Raji (cell line): ENCODE results near the gene CSNK1G2.

Source experiments
- POLR2A ChIP-seq: IDR thresholded peaks from 2 replicates; pipeline ENCODE4 v1.6.1; 2011; ENCODE audit warnings: low read depth, low read length, control low read depth; ENCODE audit not compliant: insufficient read depth

Gene CSNK1G2

GRCh38 chr19:1981253-1981652 lies 40.3 kb downstream of the CSNK1G2 start:
- no peak for TF ChIP-seq POLR2A

GRCh38 chr19:1984357-1984756 lies 43.4 kb downstream of the CSNK1G2 start:
- no peak for TF ChIP-seq POLR2A

- no peak for TF ChIP-seq POLR2A
Measured at GRCh38 chr19:1985588-1986356, 44.8 kb downstream of the CSNK1G2 start.

GRCh38 chr19:1986357-1987162 lies 45.6 kb downstream of the CSNK1G2 start:
- no peak for TF ChIP-seq POLR2A

GRCh38 chr19:1987197-1988187 lies 46.5 kb downstream of the CSNK1G2 start:
- TF ChIP-seq POLR2A = no peak

DNA sequence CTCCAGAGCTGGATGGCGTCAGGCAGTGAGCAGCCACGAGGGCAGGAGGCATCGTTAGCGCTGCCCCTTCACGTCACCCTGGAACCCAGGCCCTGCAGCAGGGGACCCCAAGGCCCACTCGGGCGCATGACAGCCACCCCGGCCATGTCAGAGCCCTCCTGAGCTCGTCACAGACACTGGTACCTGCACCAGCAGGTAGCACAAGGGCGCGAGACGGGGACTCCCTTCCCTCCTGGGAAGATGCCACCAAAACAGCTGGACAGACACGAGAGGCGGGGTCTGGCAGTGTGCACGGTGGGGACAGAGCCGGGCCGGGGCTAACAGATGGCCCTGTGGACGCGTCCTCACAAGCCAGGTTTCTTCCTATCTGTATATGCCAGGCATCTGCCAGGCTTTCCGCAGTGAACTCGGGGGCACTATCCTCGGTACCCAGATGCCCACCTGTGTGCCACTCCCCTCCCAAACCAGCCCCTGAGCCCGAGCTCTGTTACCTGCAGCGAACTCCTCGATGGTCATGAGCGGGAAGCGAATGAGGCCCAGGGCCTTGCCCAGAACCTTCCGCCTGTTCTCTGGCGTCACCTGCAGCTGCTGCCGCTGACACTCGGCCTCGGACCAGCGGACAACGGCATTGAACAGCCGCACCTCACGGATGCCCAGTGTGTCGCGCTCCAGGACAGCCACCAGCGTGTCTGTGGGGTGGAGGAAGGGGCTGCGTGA lies 48.7 kb downstream of the CSNK1G2 start:
- TF ChIP-seq POLR2A = no peak

GRCh38 chr19:1990230-1991017 lies 49.5 kb downstream of the CSNK1G2 start:
- TF ChIP-seq POLR2A = no peak

DNA sequence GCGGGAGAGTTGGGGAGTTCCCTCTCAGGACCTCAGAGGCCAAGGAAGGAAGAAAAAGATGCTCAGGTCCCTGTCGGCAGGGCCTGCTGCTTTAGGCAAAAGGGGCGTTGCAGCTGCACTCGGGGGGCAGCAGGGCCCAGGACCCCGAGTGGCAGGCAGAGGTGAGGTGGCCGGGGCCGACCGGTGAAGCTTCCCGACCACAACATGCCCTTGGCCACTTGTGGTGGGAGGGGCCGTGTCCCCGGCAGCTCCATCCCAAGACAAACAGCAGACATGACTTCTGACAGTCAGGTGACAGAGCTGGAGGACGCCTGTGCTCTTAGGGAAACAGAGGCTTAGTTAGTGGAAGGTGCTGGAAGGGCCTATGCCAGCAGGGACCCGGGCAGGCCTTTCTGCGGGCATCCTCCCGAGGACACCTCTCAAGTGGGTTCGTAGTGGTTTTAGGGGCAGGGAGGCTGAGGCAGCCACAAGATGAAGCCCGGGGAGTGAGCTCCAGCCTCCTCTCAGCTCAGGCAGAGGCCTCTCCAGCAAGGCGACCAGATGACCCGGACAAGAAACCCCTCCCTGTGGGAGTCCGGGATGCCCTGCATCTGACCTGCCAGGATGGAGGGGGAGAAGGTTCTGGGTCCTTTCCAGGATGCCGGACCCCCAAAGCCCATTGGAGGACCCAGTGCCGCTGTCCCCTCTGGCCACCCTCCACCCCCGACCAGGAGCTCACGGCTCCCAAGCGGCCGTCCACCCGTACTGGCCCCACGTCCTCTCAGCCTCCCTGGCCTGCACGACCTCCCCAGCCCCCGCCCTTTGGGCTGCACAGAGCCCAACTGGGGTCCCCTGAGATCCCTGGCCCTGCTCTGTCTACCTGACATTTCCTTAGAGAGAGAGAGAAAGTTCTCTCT lies 50.3 kb downstream of the CSNK1G2 start:
- no peak for TF ChIP-seq POLR2A

DNA sequence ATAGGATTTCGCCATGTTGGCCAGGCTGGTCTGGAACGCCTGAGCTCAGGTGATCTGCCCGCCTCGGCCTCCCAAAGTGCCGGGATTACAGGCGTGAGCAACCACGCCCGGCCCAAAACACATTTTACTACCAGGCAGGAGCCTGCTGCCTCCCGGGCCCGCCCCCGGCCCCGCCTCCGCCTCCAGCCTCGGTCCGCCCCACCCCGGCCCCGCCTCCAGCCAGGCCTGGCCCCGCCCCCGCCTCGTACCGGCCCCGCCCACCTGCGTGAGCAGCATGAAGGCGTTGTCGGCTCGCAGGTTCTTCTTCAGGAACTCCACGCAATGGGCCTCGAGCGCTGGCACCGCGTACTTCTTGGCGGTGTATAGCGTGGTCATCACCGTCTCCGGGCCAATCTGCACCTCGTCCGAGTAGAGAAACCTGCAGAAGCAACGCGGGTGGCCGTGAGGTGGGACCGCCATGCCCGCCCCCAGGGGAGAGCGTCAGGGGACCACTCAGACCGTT lies 51.8 kb downstream of the CSNK1G2 start:
- TF ChIP-seq POLR2A = no peak

DNA sequence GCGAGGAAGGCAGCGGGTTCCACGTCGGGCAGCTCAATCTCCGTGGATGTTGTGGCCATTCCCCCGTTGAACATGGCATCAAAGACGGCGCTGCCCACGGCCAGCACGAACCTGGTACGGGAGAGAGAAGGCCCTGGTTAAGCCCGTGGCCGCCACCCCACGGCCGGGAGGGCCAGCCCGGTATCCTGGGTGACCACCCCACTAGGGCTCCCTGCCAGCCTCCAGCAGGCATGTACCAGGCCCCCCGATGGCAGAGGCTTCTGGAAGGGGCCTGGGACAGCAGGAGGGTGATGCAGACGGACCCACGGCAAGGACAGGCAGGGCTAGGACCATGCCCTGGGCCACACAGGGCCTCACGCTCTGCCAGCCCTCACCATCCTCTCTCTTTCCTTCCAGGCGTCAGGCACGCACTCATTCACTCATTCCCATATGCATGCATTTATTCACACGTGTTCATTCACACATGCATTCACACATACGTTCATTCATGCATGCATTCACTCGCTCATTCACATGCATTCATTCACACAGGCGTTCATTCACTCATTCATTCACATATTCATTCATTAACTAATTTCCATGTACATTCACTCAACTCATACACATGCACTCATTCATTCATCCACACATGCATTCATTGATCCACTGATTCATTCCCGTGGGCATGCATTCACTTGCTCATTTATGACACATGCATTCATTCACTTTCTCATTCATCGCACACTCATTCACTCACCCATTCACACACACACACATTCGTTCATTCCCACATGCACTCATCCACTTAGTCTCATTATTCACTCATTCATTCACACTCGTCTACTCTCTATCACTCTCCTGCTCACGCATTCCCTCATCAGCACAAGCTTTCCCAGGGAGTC lies 56.6 kb downstream of the CSNK1G2 start:
- TF ChIP-seq POLR2A = no peak
